GM12878 (cell line): ENCODE results near the gene DYNC1I1. TPM values are rescaled to one million over a fixed set of nuclear protein-coding genes. Genes with fewer than 3 reads are reported as not detected.

Source experiments
- ATAC-seq: fragments of 200-7000 bp; cut with Tn5 transposase; 3 replicates; pipeline ENCODE4 v1.9.1; 2020; ENCODE audit warnings: mild to moderate bottlenecking, moderate library complexity
- BruUV-seq: library from RNA; stranded (reverse); fragments of 400-500 nt; replicated peaks from 2 replicates; lab custom pipeline; 2021; lab: Mats Ljungman, UMichigan
- CTCF ChIA-PET: fragments of 300-600 bp; sonication (Branson Sonifier 250); formaldehyde crosslinking; extraction: SDS; loops from one replicate; lab custom pipeline; 2021; ENCODE audit warnings: inconsistent platforms; lab: Yijun Ruan, JAX
- POLR2A ChIA-PET: fragments of 350-600 bp; formaldehyde crosslinking; extraction: SDS; loops from one replicate; lab custom pipeline; 2021; ENCODE audit warnings: inconsistent platforms; lab: Charles Lee
- RAD21 ChIA-PET: fragments of 300-600 bp; sonication (Branson Sonifier 250); formaldehyde crosslinking; loops from one replicate; lab custom pipeline; 2023; ENCODE audit warnings: antibody characterized with exemption; ENCODE audit not compliant: unreplicated experiment; lab: Charles Lee
- SMC1A ChIA-PET: fragments of 300-600 bp; sonication (Branson Sonifier 250); formaldehyde crosslinking; loops from one replicate; lab custom pipeline; 2023; ENCODE audit not compliant: unreplicated experiment, uncharacterized antibody; lab: Charles Lee
- DNase-seq: peaks from one replicate; pipeline ENCODE4 v3.0.0-alpha.2; 2011; ENCODE audit warnings: low read depth, low spot score
- FAIRE-seq: peaks from 3 replicates; lab custom pipeline; 2011; peaks lifted over from hg19 to GRCh38; lab: Jason Lieb, UNC
- H2AFZ ChIP-seq: 2 replicates; pipeline ENCODE4 v1.6.0; 2011; ENCODE audit warnings: low read depth, low read length, control low read depth; ENCODE audit not compliant: control insufficient read depth
- H3K27ac ChIP-seq: 2 replicates; pipeline ENCODE4 v1.5.1; 2011; ENCODE audit warnings: control low read depth; ENCODE audit not compliant: control insufficient read depth, insufficient read depth
- H3K27me3 ChIP-seq, 2 experiments: replicated peaks in 1 of 2; 2 replicates each; pipeline versions ENCODE4 v1.6.0 to v1.6.1; 2011; ENCODE audit warnings: low read length in 1 of 2; ENCODE audit not compliant: control insufficient read depth in 2 of 2, insufficient read depth in 2 of 2
- H3K36me3 ChIP-seq, 2 experiments: 2 replicates each; pipeline ENCODE4 v1.5.1; 2011; ENCODE audit warnings: low read length in 1 of 2; ENCODE audit not compliant: control insufficient read depth in 2 of 2, insufficient read depth in 2 of 2
- H3K4me1 ChIP-seq: 2 replicates; pipeline ENCODE4 v1.6.1; 2011; ENCODE audit warnings: mild to moderate bottlenecking, low read length, moderate library complexity, mixed read lengths; ENCODE audit not compliant: control insufficient read depth, insufficient read depth
- H3K4me2 ChIP-seq: 2 replicates; pipeline ENCODE4 v1.6.0; 2011; ENCODE audit warnings: control low read depth; ENCODE audit not compliant: control insufficient read depth, insufficient read depth
- H3K4me3 ChIP-seq: fragments of 200-600 bp; sonication (generic); 2 replicates; pipeline ENCODE4 v1.5.1; 2016
- H3K79me2 ChIP-seq: 2 replicates; pipeline ENCODE4 v1.6.0; 2011; ENCODE audit warnings: low read length; ENCODE audit not compliant: control insufficient read depth, insufficient read depth
- H3K9ac ChIP-seq: 2 replicates; pipeline ENCODE4 v1.8.0; 2011; ENCODE audit warnings: low read length, control low read depth, mixed read lengths; ENCODE audit not compliant: control insufficient read depth, insufficient read depth
- H3K9me3 ChIP-seq: replicated peaks from 3 replicates; pipeline ENCODE4 v1.5.1; 2011; ENCODE audit warnings: mild to moderate bottlenecking, low read length; ENCODE audit not compliant: control insufficient read depth, insufficient read depth
- H4K20me1 ChIP-seq: 2 replicates; pipeline ENCODE4 v1.6.0; 2011; ENCODE audit not compliant: control insufficient read depth, insufficient read depth
- BACH1 ChIP-seq: fragments of 450-650 bp; IDR thresholded peaks from 2 replicates; pipeline ENCODE4 v1.6.1; 2017; ENCODE audit warnings: mild to moderate bottlenecking, borderline replicate concordance
- BCLAF1 ChIP-seq: fragments of 450-650 bp; IDR thresholded peaks from 2 replicates; pipeline ENCODE4 v1.6.1; 2017; ENCODE audit warnings: antibody characterized with exemption, mild to moderate bottlenecking, moderate library complexity
- CEBPB ChIP-seq, 2 experiments: fragments of 150-350 bp in 1 of 2; IDR thresholded peaks; 2 replicates each; pipeline ENCODE4 v1.6.1; 2012 to 2014; ENCODE audit warnings: low read depth in 2 of 2, low read length in 2 of 2, borderline replicate concordance in 1 of 2, inconsistent platforms in 1 of 2
- CHD1 ChIP-seq: IDR thresholded peaks from 2 replicates; pipeline ENCODE4 v1.6.1; 2012; ENCODE audit warnings: low read depth, low read length, improper control_type of control experiment
- CREM ChIP-seq: IDR thresholded peaks from 2 replicates; pipeline ENCODE4 v1.6.1; 2014; ENCODE audit warnings: antibody characterized with exemption, low read depth
- E2F8 ChIP-seq: fragments of 450-650 bp; IDR thresholded peaks from 2 replicates; pipeline ENCODE4 v1.6.1; 2018; ENCODE audit warnings: mild to moderate bottlenecking, low read depth, moderate library complexity; ENCODE audit not compliant: partially characterized antibody
- KLF5 ChIP-seq: fragments of 450-650 bp; IDR thresholded peaks from 2 replicates; pipeline ENCODE4 v1.6.1; 2014; ENCODE audit warnings: mild to moderate bottlenecking; ENCODE audit not compliant: partially characterized antibody
- MYB ChIP-seq: fragments of 150-350 bp; IDR thresholded peaks from 2 replicates; pipeline ENCODE4 v1.6.1; 2014; ENCODE audit warnings: mild to moderate bottlenecking, low read depth, low read length, borderline replicate concordance
- MYC ChIP-seq: IDR thresholded peaks from 2 replicates; pipeline ENCODE4 v1.6.1; 2011; ENCODE audit warnings: mild to moderate bottlenecking, low read length, moderate library complexity, inconsistent platforms; ENCODE audit not compliant: insufficient read depth, insufficient replicate concordance, insufficient read length, severe bottlenecking
- SPI1 ChIP-seq: IDR thresholded peaks from 2 replicates; pipeline ENCODE4 v1.6.1; 2011; ENCODE audit warnings: low read depth, mild to moderate bottlenecking, low read length, moderate library complexity, borderline replicate concordance; ENCODE audit not compliant: insufficient read depth
- TCF3 ChIP-seq: IDR thresholded peaks from 2 replicates; pipeline ENCODE4 v1.6.1; 2012; ENCODE audit warnings: low read depth, mild to moderate bottlenecking, low read length, borderline replicate concordance; ENCODE audit not compliant: insufficient read depth
- TCF7 ChIP-seq: IDR thresholded peaks from 2 replicates; pipeline ENCODE4 v1.6.1; 2014; ENCODE audit warnings: antibody characterized with exemption, borderline replicate concordance
- WGBS: methylation state at CpG from one replicate; pipeline ENCODE4 v1.1.6; 2016; ENCODE audit warnings: low lambda C conversion rate; ENCODE audit not compliant: insufficient replicate concordance, insufficient coverage; ENCODE audit errors: missing lambda C conversion rate; 5-methylcytosine and 5-hydroxymethylcytosine counted together
- in situ Hi-C: fragments of 300-500 bp; cut with MboI; formaldehyde crosslinking; loops from 9 replicates; pipeline ENCODE4 v1.14.3; 2018; ENCODE audit warnings: mixed read lengths
- intact Hi-C: fragments of 100-400 bp; cut with micrococcal nuclease; formaldehyde crosslinking; loops from one replicate; pipeline ENCODE4 v1.14.2; 2022; ENCODE audit not compliant: unreplicated experiment
- polyA plus RNA-seq, 11 experiments: library from polyadenylated mRNA; depleted of rRNA in 4 of 11; unstranded in 6 of 11; stranded (reverse) in 5 of 11; fragments of >200 nt; fragmentation: Nextera tagmentation in 4 of 11; fragmentation: Illumina TruSeq in 1 of 11; extraction: Ambion mirVana in 4 of 11; extraction: Trizol in 1 of 11; gene quantifications; 1 replicate in 1 of 11; 2 replicates in 10 of 11; pipeline versions ENCODE4 v1.2.1 to v1.2.3, GENCODE V29; 2011 to 2016; ENCODE audit warnings: inconsistent platforms in 2 of 11, missing spikeins in 2 of 11, low read depth in 1 of 11
- total RNA-seq, 4 experiments: library from RNA; depleted of rRNA in 3 of 4; stranded (reverse); fragments of >200 nt in 3 of 4; fragmentation: Illumina TruSeq in 1 of 4; extraction: Trizol in 1 of 4; gene quantifications; 2 replicates each; pipeline versions ENCODE4 v1.2.1 to v1.2.3, GENCODE V29; 2013 to 2021

Gene DYNC1I1
- total and polyA plus RNA-seq, 10 of the 15 experiments (the other 5 are each of a cell fraction or from before 2014, with no cell fraction given) = 0.05 to 0.91 (median 0.14) TPM; not detected in 3

DNA sequence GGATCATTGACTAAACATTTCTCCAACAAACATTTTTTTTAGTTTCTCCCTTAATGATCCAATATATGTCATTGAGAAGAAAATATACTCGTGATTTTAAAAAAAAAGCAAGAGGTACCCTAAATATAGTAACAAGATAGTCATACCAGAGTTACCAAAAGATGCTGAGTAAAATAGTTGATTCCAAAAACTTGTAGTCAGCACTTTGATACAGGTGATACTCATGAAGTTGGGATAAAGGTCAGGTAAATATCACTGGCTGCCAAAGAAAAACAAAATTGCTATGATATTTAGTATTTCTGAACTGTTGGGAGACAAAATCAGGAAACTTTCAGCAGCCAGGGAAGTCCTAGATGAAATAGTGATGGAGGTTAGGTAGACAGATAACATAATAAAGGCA is 225.3 kb downstream of the DYNC1I1 start:
- H3K79me2 ChIP-seq = no peaks in the 10 kb centered on the region
- H3K9me3 ChIP-seq = no peaks in the 10 kb centered on the region
- no peak overlapping the region for H3K4me3 ChIP-seq
- no peak for TF ChIP-seq E2F8
- no peak for TF ChIP-seq SPI1
- WGBS = 0% methylated on average over 1 of the region's 1 CpG
- H3K36me3 ChIP-seq = no peaks in the 10 kb centered on the region
- H3K9ac ChIP-seq = no peak overlapping the region
- POLR2A ChIA-PET = no interaction called here
- H3K27me3 ChIP-seq = no peaks in the 10 kb centered on the region
- FAIRE-seq (no peak), ATAC-seq (no peak), DNase-seq (no peak)
- in situ Hi-C loops = no loop called here
- RAD21 ChIA-PET = no interaction called here
- no peak overlapping the region for H2AFZ ChIP-seq
- H3K4me2 ChIP-seq = no peak overlapping the region
- BruUV-seq = no TSS peak
- CTCF ChIA-PET = no interaction called here
- intact Hi-C loops = no loop called here
- no peak overlapping the region for H3K27ac ChIP-seq
- H4K20me1 ChIP-seq = no peaks in the 10 kb centered on the region
- H3K4me1 ChIP-seq = no peaks in the 10 kb centered on the region
- SMC1A ChIA-PET = no interaction called here

- Histone ChIP-seq H3K4me1 (no peaks in the 10 kb centered on the region), H3K9me3 (no peaks in the 10 kb centered on the region), H4K20me1 (no peaks in the 10 kb centered on the region), H2AFZ (no peak overlapping the region), H3K27ac (no peak overlapping the region), H3K4me3 (no peak overlapping the region), H3K27me3 (no peaks in the 10 kb centered on the region), H3K4me2 (no peak overlapping the region), H3K36me3 (no peaks in the 10 kb centered on the region), H3K9ac (no peak overlapping the region), H3K79me2 (no peaks in the 10 kb centered on the region)
- intact Hi-C loops (no loop called here), in situ Hi-C loops (no loop called here)
- SMC1A ChIA-PET = interaction anchor here (0.5 kb wide), 1 partner anchor 1180 kb away, joined by 3 read pairs; no protein-coding TSS in a partner anchor
- FAIRE-seq (no peak), DNase-seq (no peak), ATAC-seq (no peak)
- POLR2A ChIA-PET = no interaction called here
- 23% methylated on average over 6 of the region's 6 CpGs for WGBS
- BruUV-seq = no TSS peak
- CTCF ChIA-PET = no interaction called here
- RAD21 ChIA-PET = no interaction called here
- no peak for TF ChIP-seq CEBPB (IDR thresholded peaks at IDR 0.05; ENCODE audit: borderline replicate concordance in 1 of 2, low read depth in 2 of 2, low read length in 2 of 2)
- TF ChIP-seq BCLAF1 = no peak
- TF ChIP-seq BACH1 = no peak
- no peak for TF ChIP-seq MYB
- TF ChIP-seq KLF5 = no peak
- TF ChIP-seq TCF3 = no peak
- TF ChIP-seq MYC = no peak
- TF ChIP-seq TCF7 = no peak
- TF ChIP-seq CHD1 = no peak
- no peak for TF ChIP-seq CREM
Measured at GRCh38 chr7:95999481-95999880, 227.1 kb downstream of the DYNC1I1 start.
